Liver (tissue), 3 donors: ENCODE results near the gene THBS1.

Source experiments
- CTCF ChIP-seq: fragments of 150-350 bp; IDR thresholded peaks from 2 replicates; pipeline ENCODE4 v1.5.1; 2017; ENCODE audit warnings: improper control_type of control experiment, low read depth, low read length; ENCODE audit not compliant: missing input control
- EGR1 ChIP-seq, 2 donors: IDR thresholded peaks; 2 replicates each; pipeline ENCODE4 v1.6.1; 2016 to 2018; ENCODE audit warnings: antibody characterized with exemption in 2 of 2, low read depth in 2 of 2
- FOXA1 ChIP-seq: IDR thresholded peaks from 2 replicates; pipeline ENCODE4 v1.6.1; 2016; ENCODE audit warnings: antibody characterized with exemption
- HNF4G ChIP-seq: IDR thresholded peaks from 2 replicates; pipeline ENCODE4 v1.6.1; 2016; ENCODE audit warnings: antibody characterized with exemption
- MAX ChIP-seq: IDR thresholded peaks from 2 replicates; pipeline ENCODE4 v1.6.1; 2016; ENCODE audit warnings: antibody characterized with exemption
- SP1 ChIP-seq: IDR thresholded peaks from 2 replicates; pipeline ENCODE4 v1.6.1; 2018; ENCODE audit warnings: antibody characterized with exemption, mild to moderate bottlenecking
- TAF1 ChIP-seq: conservative IDR thresholded peaks from 2 replicates; pipeline ENCODE4 v1.6.1; 2016; ENCODE audit warnings: antibody characterized with exemption, mild to moderate bottlenecking
- YY1 ChIP-seq: IDR thresholded peaks from 2 replicates; pipeline ENCODE4 v1.6.1; 2016; ENCODE audit warnings: antibody characterized with exemption, mild to moderate bottlenecking
- donor health status: healthy.
- donor health status: healthy.

DNA sequence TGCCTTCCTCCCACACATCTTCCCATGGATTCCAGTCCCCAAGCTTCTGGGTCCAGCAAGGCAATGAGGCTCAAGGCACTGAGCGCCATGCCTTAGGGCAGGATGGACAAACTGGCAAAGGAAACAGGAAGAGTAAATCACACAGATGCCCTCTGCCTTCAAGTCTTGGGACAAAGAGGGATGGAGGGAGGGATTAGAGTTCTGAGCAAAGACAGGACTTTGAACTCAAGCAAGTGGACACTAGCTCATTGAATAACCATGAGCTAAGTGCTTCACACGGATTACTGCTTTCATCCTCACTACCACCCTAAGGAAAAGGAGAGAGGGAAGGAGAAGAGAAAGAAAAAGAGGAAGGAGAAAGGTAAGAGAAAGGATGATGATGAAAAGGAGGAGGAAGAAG lies 7.6 kb upstream of the THBS1 start:
- TF ChIP-seq EGR1 (IDR thresholded peaks at IDR 0.05; ENCODE audit: low read depth in 2 of 2): no peak
- TF ChIP-seq FOXA1: no peak
- TF ChIP-seq CTCF: no peak
- TF ChIP-seq SP1: no peak
- TF ChIP-seq HNF4G: no peak
- no peak for TF ChIP-seq YY1
- no peak for TF ChIP-seq TAF1
- no peak for TF ChIP-seq MAX
